Adrenal gland (tissue), 12 donors: ENCODE data around the gene AGBL1. TPM values are rescaled to one million over a fixed set of nuclear protein-coding genes. Genes with fewer than 3 reads are reported as not detected.

ENCODE experiments used
- DNase-seq, 7 donors: peaks; one replicate each; pipeline ENCODE4 v3.0.0-alpha.2; 2019 to 2020
- H3K27ac ChIP-seq, 5 donors: fragments of 200-600 bp; sonication (generic) in 4 of 5; 1 replicate in 3 of 5; 2 replicates in 2 of 5; pipeline versions ENCODE4 v1.5.1 to v1.8.0; 2016 to 2020; ENCODE audit warnings: mild to moderate bottlenecking in 1 of 5
- H3K27me3 ChIP-seq: fragments of 200-600 bp; 2 replicates; pipeline ENCODE4 v1.8.0; 2021
- H3K36me3 ChIP-seq, 2 donors: fragments of 200-600 bp; replicated peaks in 1 of 2; 1 replicate in 1 of 2; 2 replicates in 1 of 2; pipeline versions ENCODE4 v1.5.1 to v1.8.0; 2018 to 2022
- H3K4me1 ChIP-seq, 2 donors: fragments of 200-600 bp; replicated peaks in 1 of 2; 1 replicate in 1 of 2; 2 replicates in 1 of 2; pipeline versions ENCODE4 v1.5.1 to v1.8.0; 2018 to 2021
- H3K4me3 ChIP-seq, 4 donors: fragments of 200-600 bp; sonication (generic) in 3 of 4; one replicate each; pipeline ENCODE4 v1.5.1; 2016 to 2018
- H3K9me3 ChIP-seq, 3 donors: fragments of 200-600 bp; sonication (generic) in 1 of 3; replicated peaks in 1 of 3; 1 replicate in 2 of 3; 2 replicates in 1 of 3; pipeline versions ENCODE4 v1.5.1 to v1.8.0; 2016 to 2021
- CTCF ChIP-seq, 6 experiments: fragments of 450-650 bp in 4 of 6; fragments of 200-600 bp in 2 of 6; sonication (generic) in 1 of 6; IDR thresholded peaks; 1 replicate in 5 of 6; 2 replicates in 1 of 6; pipeline versions ENCODE4 v1.5.1 to v1.8.0; 2016 to 2021; ENCODE audit warnings: antibody characterized with exemption in 6 of 6, mild to moderate bottlenecking in 2 of 6, moderate library complexity in 1 of 6
- POLR2A ChIP-seq, 2 donors: fragments of 450-650 bp; IDR thresholded peaks; one replicate each; pipeline ENCODE4 v1.6.1; 2017; ENCODE audit warnings: antibody characterized with exemption in 2 of 2, mild to moderate bottlenecking in 2 of 2, moderate library complexity in 1 of 2
- WGBS, 4 donors: extraction: QIAGEN DNeasy Blood & Tissue Kit in 2 of 4; methylation state at CpG; one replicate each; pipeline versions ENCODE4 v1.1.5 to v1.1.7; 2013 to 2017; 5-methylcytosine and 5-hydroxymethylcytosine counted together
- intact Hi-C, 2 donors: fragments of 100-400 bp; cut with DNase I; formaldehyde crosslinking; loops; one replicate each; pipeline versions ENCODE4 v1.14.1 to v1.15.0; 2022 to 2023
- polyA plus RNA-seq, 3 donors: library from polyadenylated mRNA; stranded (reverse); fragments of 200-250 nt in 2 of 3; fragments of 350-450 nt in 1 of 3; fragmentation: Illumina TruSeq in 1 of 3; extraction: RNeasy Lipid Tissue Mini Kit (QIAGEN cat#74804) in 1 of 3; gene quantifications; one replicate each; pipeline ENCODE4 v1.2.3, GENCODE V29; 2013 to 2014
- total RNA-seq, 9 donors: library from RNA; depleted of rRNA in 4 of 9; stranded (reverse); fragments of >200 nt in 4 of 9; fragments of 120-200 nt in 1 of 9; fragmentation: NEBNext Ultra II Directional in 1 of 9; extraction: Animal tissue kit (Norgen Biotek cat#: 25700) in 1 of 9; gene quantifications; one replicate each; pipeline versions ENCODE4 v1.1.0 to v1.2.4, GENCODE V29; 2013 to 2023
- donor health status: healthy with polysubstance abuse.
- donor health status: Bipolar disorder and iron deficiency.
- donor health status: DM: yes; HTN: yes; CAD: no.
- donor health status: DM: no; HTN: no; CAD: no.
- donor health status: DM: no; HTN: no; CAD: no.
- donor health status: DM: yes; HTN: yes; CAD: no.

AGBL1 gene
- total and polyA plus RNA-seq, 12 donors, result 0.04 to 0.07 (median 0.06) TPM; not detected in 9

- intact Hi-C loops, result no loop called here
- no peak for TF ChIP-seq CTCF (IDR thresholded peaks at IDR 0.05)
- no peak for TF ChIP-seq POLR2A (IDR thresholded peaks at IDR 0.05)
- Histone ChIP-seq H3K36me3 (no peaks in the 10 kb centered on the region), H3K27ac (no peak overlapping the region), H3K9me3 (no peaks in the 10 kb centered on the region), H3K4me3 (no peak overlapping the region), H3K4me1 (no peaks in the 10 kb centered on the region), H3K27me3 (no peaks in the 10 kb centered on the region)
- 80 to 96% (median 93%) methylated on average over 3 of the region's 3 CpGs for WGBS, 4 donors
- DNase-seq, result no peak
Observed at GRCh38 chr15:86201313-86202008, 121.8 kb downstream of the AGBL1 start.

GRCh38 chr15:86203462-86203861, 123.8 kb downstream of the AGBL1 start:
- intact Hi-C loops, result no loop called here
- no peak for TF ChIP-seq CTCF (IDR thresholded peaks at IDR 0.05)
- TF ChIP-seq POLR2A (IDR thresholded peaks at IDR 0.05), result no peak
- 33 to 45% (median 41%) methylated on average over 2 of the region's 2 CpGs for WGBS, 4 donors
- no peaks in the 10 kb centered on the region for H3K27me3 ChIP-seq
- H3K36me3 ChIP-seq, result no peaks in the 10 kb centered on the region
- H3K4me1 ChIP-seq, result no peaks in the 10 kb centered on the region
- H3K27ac ChIP-seq, result no peak overlapping the region
- no peaks in the 10 kb centered on the region for H3K9me3 ChIP-seq
- DNase-seq, result no peak
- no peak overlapping the region for H3K4me3 ChIP-seq

GRCh38 chr15:86205096-86205495, 125.4 kb downstream of the AGBL1 start:
- H3K27me3 ChIP-seq, result no peaks in the 10 kb centered on the region
- TF ChIP-seq POLR2A (IDR thresholded peaks at IDR 0.05) (no peak), CTCF (IDR thresholded peaks at IDR 0.05) (no peak)
- H3K4me1 ChIP-seq, result no peaks in the 10 kb centered on the region
- 58 to 68% (median 63%) methylated on average over 2 of the region's 2 CpGs for WGBS, 4 donors
- H3K27ac ChIP-seq, result no peak overlapping the region
- DNase-seq, result no peak
- no peak overlapping the region for H3K4me3 ChIP-seq
- no peaks in the 10 kb centered on the region for H3K36me3 ChIP-seq
- intact Hi-C loops, result no loop called here
- H3K9me3 ChIP-seq, result no peaks in the 10 kb centered on the region

- H3K9me3 ChIP-seq, result no peaks in the 10 kb centered on the region
- 50 to 61% (median 56%) methylated on average over 3 of the region's 3 CpGs for WGBS, 4 donors
- no peak for TF ChIP-seq POLR2A (IDR thresholded peaks at IDR 0.05)
- TF ChIP-seq CTCF (IDR thresholded peaks at IDR 0.05), result no peak
- H3K4me1 ChIP-seq, result no peaks in the 10 kb centered on the region
- no peaks in the 10 kb centered on the region for H3K36me3 ChIP-seq
- H3K27me3 ChIP-seq, result no peaks in the 10 kb centered on the region
- intact Hi-C loops, result no loop called here
- DNase-seq, result no peak
- H3K27ac ChIP-seq, result no peak overlapping the region
- H3K4me3 ChIP-seq, result no peak overlapping the region
Observed at GRCh38 chr15:86213420-86213819, 133.7 kb downstream of the AGBL1 start.
